Tibial nerve (tissue), 4 donors: ENCODE data around the gene SLC16A2. TPM values are rescaled to one million over a fixed set of nuclear protein-coding genes. Genes with fewer than 3 reads are reported as not detected.

ENCODE experiments used
- DNase-seq, 2 donors: peaks; one replicate each; pipeline ENCODE4 v3.0.0-alpha.2; 2019; ENCODE audit warnings: low spot score in 2 of 2
- H3K27ac ChIP-seq, 4 donors: fragments of 200-600 bp; sonication (generic) in 3 of 4; one replicate each; pipeline ENCODE4 v1.5.1; 2017 to 2019; ENCODE audit warnings: mild to moderate bottlenecking in 1 of 4
- H3K27me3 ChIP-seq, 2 donors: fragments of 200-600 bp; sonication (generic) in 1 of 2; one replicate each; pipeline versions ENCODE4 v1.5.1 to v1.6.0; 2017 to 2019
- H3K36me3 ChIP-seq, 3 donors: fragments of 200-600 bp; sonication (generic); one replicate each; pipeline ENCODE4 v1.5.1; 2018 to 2019
- H3K4me1 ChIP-seq, 4 donors: fragments of 200-600 bp; sonication (generic) in 3 of 4; one replicate each; pipeline ENCODE4 v1.5.1; 2017 to 2019
- H3K4me3 ChIP-seq, 4 donors: fragments of 200-600 bp; sonication (generic) in 3 of 4; one replicate each; pipeline ENCODE4 v1.5.1; 2017 to 2019; ENCODE audit warnings: mild to moderate bottlenecking in 1 of 4, moderate library complexity in 1 of 4
- H3K9me3 ChIP-seq, 4 donors: fragments of 200-600 bp; sonication (generic) in 3 of 4; one replicate each; pipeline ENCODE4 v1.5.1; 2017 to 2019
- EP300 ChIP-seq, 2 donors: sonication (generic); formaldehyde crosslinking; IDR thresholded peaks; one replicate each; pipeline ENCODE4 v1.6.1; 2017; ENCODE audit warnings: antibody characterized with exemption in 2 of 2, mild to moderate bottlenecking in 1 of 2
- POLR2A ChIP-seq, 2 donors: fragments of 450-650 bp; IDR thresholded peaks; one replicate each; pipeline ENCODE4 v1.6.1; 2017; ENCODE audit warnings: antibody characterized with exemption in 2 of 2, mild to moderate bottlenecking in 2 of 2, moderate library complexity in 2 of 2
- WGBS, 2 donors: methylation state at CpG; one replicate each; pipeline ENCODE4 v1.1.5; 2018; 5-methylcytosine and 5-hydroxymethylcytosine counted together
- total RNA-seq, 4 donors: library from RNA; depleted of rRNA; stranded (reverse); fragments of >200 nt; gene quantifications; one replicate each; pipeline ENCODE4 v1.1.0, GENCODE V29; 2016
- TF ChIP-seq, protein P1 (sequence below), 5 experiments: fragments of 200-600 bp in 3 of 5; fragments of 450-650 bp in 2 of 5; sonication (generic) in 3 of 5; IDR thresholded peaks; one replicate each; pipeline ENCODE4 v1.5.1; 2016 to 2019; ENCODE audit warnings: antibody characterized with exemption in 5 of 5, mild to moderate bottlenecking in 3 of 5, moderate library complexity in 2 of 5

SLC16A2 gene
- total RNA-seq, 4 donors from 2014 or later: 9.2 to 13.3 (median 10.8) TPM

DNA sequence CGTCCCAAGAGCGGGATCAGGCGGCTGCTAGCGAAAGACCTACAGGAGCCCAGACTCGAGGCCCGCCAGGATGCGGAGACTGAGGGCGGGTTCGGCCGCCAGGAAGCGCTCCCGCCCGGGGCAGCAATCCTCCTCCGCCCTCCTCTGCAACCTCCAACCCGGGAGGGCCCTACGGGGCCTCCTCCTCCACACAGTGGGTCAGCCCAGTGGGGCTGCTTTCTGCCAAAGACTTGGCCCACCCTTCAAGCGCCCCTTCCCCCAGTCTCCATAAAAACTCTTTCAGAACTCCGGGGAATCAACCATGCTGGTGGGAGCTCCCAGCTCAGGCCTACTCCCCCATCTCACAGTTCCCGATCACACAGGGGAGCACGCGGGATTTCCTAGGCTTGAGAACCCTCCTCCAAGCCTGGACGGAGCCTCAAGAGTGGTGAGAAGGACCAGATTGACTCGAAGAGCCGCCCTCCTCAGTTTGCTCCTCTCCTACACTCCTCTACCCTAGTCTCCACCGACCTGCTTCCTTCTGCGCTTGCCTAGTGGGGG is 115.6 kb downstream of the SLC16A2 start:
- DNase-seq: peak in 1 of 2 donors; percentile 5
- Histone ChIP-seq H3K27me3 (peaks cover 0 to 24% of the 10 kb centered on the region in 2 donors), H3K4me1 (peaks cover 0 to 18% (median 0%) of the 10 kb centered on the region in 4 donors), H3K4me3 (peak overlapping the region; percentile 33 to 60 (median 47)), H3K36me3 (no peaks in the 10 kb centered on the region), H3K9me3 (no peaks in the 10 kb centered on the region), H3K27ac (peak overlapping the region; percentile 68 to 93 (median 86))
- no peak for TF ChIP-seq POLR2A (IDR thresholded peaks at IDR 0.05)
- TF ChIP-seq EP300 (IDR thresholded peaks at IDR 0.05): no peak
- TF ChIP-seq, protein P1, sequence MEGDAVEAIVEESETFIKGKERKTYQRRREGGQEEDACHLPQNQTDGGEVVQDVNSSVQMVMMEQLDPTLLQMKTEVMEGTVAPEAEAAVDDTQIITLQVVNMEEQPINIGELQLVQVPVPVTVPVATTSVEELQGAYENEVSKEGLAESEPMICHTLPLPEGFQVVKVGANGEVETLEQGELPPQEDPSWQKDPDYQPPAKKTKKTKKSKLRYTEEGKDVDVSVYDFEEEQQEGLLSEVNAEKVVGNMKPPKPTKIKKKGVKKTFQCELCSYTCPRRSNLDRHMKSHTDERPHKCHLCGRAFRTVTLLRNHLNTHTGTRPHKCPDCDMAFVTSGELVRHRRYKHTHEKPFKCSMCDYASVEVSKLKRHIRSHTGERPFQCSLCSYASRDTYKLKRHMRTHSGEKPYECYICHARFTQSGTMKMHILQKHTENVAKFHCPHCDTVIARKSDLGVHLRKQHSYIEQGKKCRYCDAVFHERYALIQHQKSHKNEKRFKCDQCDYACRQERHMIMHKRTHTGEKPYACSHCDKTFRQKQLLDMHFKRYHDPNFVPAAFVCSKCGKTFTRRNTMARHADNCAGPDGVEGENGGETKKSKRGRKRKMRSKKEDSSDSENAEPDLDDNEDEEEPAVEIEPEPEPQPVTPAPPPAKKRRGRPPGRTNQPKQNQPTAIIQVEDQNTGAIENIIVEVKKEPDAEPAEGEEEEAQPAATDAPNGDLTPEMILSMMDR (IDR thresholded peaks at IDR 0.05): no peak
- WGBS, 2 donors: 13 to 35% methylated on average over 7 to 23 of the region's 26 CpGs

DNA sequence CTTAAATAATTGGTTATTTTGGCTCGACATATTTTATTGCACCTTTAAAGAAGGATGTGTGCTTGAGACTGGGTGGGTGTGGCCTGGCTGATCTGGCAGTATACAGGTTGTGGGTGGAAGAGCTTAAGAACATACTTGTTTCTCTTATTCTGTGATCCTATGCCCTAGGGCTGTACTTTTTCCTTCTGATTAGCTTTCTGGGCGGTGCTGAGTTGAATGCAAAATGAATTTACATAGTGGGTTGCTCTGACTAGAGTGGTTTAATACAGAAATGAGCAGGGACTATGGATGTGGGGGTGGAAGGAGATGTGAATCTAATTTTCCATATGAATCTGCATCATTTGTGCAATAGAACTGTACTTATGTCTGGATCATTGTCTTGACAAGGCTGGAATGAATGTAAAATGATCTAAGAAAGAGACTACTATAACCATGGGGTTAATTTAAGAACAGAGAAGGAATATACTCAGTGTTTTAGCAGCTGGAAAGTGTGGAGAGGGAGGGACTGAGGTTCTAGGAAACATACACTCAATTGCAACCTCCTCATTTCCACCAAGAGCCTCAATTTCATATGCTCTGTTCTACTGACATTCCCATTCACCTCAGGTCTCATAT is 119.4 kb downstream of the SLC16A2 start:
- Histone ChIP-seq H3K4me3 (no peak overlapping the region), H3K9me3 (no peaks in the 10 kb centered on the region), H3K27me3 (peaks cover 0 to 24% of the 10 kb centered on the region in 2 donors), H3K36me3 (no peaks in the 10 kb centered on the region), H3K4me1 (peaks cover 0 to 11% (median 0%) of the 10 kb centered on the region in 4 donors), H3K27ac (no peak overlapping the region)
- 46 to 47% methylated on average over 2 of the region's 2 CpGs for WGBS, 2 donors
- no peak for TF ChIP-seq EP300 (IDR thresholded peaks at IDR 0.05)
- TF ChIP-seq, protein P1 (IDR thresholded peaks at IDR 0.05): no peak
- TF ChIP-seq POLR2A (IDR thresholded peaks at IDR 0.05): no peak
- DNase-seq: no peak

DNA sequence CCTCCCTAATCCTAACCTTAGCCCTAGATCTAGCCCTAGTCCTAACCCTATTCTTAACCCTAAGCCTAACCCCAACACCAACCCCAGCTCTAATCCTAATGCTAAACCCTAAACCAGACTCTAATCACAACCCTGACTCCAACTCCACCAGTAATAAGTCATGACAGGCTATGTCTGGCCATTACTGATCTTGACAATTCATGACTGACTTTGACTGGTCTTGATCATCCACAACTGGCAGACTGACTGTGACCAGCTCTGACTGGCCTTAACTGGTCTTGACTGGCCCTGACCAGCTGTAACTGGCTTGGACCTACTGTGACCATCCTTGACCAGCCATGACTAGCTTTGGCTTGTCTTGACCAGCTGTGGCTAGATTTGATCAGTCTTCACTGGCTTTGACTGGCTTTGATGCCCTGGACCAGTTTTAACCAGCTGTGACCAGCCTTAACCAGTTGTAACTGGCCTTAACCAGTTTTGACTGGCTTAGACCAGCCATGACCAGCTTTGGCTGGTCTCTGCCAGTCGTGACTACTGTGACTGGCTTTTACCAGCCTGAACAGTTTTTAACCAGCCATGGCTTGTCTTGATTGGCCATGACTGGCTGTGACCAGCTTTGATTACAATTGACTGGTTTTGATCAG is 124.7 kb downstream of the SLC16A2 start:
- no peak for TF ChIP-seq POLR2A (IDR thresholded peaks at IDR 0.05)
- TF ChIP-seq, protein P1 (IDR thresholded peaks at IDR 0.05): no peak
- TF ChIP-seq EP300 (IDR thresholded peaks at IDR 0.05): no peak
- WGBS, 2 donors: 38 to 100% methylated on average over 1 of the region's 1 CpG
- Histone ChIP-seq H3K27me3 (no peaks in the 10 kb centered on the region), H3K27ac (no peak overlapping the region), H3K36me3 (no peaks in the 10 kb centered on the region), H3K9me3 (no peaks in the 10 kb centered on the region), H3K4me3 (no peak overlapping the region), H3K4me1 (no peaks in the 10 kb centered on the region)
- DNase-seq: no peak

- no peak overlapping the region for H3K27ac ChIP-seq
- no peaks in the 10 kb centered on the region for H3K9me3 ChIP-seq
- no peaks in the 10 kb centered on the region for H3K36me3 ChIP-seq
- no peak for DNase-seq
- no peaks in the 10 kb centered on the region for H3K4me1 ChIP-seq
- no peaks in the 10 kb centered on the region for H3K27me3 ChIP-seq
- TF ChIP-seq POLR2A (IDR thresholded peaks at IDR 0.05) (no peak), EP300 (IDR thresholded peaks at IDR 0.05) (no peak)
- TF ChIP-seq, protein P1 (IDR thresholded peaks at IDR 0.05): no peak
- 77% methylated on average over 1 of the region's 1 CpG; no CpG with 5 or more reads in 1 of the 2 donors for WGBS, 2 donors
- no peak overlapping the region for H3K4me3 ChIP-seq
These were observed 125.7 kb downstream of the SLC16A2 start for GRCh38 chrX:74546984-74547383.

DNA sequence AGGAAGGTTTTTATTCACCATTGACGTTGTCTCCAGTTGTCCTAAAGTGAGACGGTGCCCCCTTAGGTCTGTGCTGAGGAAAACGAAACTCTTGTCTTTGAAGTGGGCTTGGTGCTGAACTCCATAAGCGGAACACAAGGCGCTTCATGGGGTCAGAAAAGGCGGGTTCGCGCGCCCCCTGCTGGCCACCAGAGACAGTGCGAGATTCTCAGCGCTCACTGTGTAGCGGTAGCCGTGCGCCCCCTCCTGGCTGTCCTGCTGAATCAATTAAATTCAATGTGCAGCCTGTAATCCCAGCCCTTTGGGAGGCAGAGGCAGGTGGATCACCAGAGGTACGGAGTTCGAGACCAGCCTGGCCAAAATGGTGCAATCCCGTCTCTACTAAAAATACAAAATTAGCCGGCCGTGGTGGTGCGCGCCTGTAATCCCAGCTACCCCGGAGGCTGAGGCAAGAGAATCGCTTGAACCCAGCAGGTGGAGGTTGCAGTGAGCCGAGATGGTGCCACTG is 129.1 kb downstream of the SLC16A2 start:
- no peak overlapping the region for H3K27ac ChIP-seq
- H3K4me1 ChIP-seq: no peaks in the 10 kb centered on the region
- peaks cover 0 to 6% of the 10 kb centered on the region in 2 donors for H3K27me3 ChIP-seq
- WGBS, 2 donors: 20 to 36% methylated on average over 11 to 23 of the region's 24 CpGs
- TF ChIP-seq, protein P1 (IDR thresholded peaks at IDR 0.05): peak; percentile 90 to 99 (median 97)
- TF ChIP-seq POLR2A (IDR thresholded peaks at IDR 0.05): no peak
- no peaks in the 10 kb centered on the region for H3K36me3 ChIP-seq
- H3K9me3 ChIP-seq: no peaks in the 10 kb centered on the region
- H3K4me3 ChIP-seq: peak overlapping the region in 1 of 4 donors; percentile 15
- DNase-seq: peak; percentile 45 to 77
